ENCODE results near the gene MIPOL1.
A peak's percentile ranks its signal among the peaks of the same experiment; 100 is the strongest.

MIPOL1 gene

GRCh38 chr14:37589715-37590427 lies 392.1 kb downstream of the MIPOL1 start:
- DNase-seq: no peak

DNA sequence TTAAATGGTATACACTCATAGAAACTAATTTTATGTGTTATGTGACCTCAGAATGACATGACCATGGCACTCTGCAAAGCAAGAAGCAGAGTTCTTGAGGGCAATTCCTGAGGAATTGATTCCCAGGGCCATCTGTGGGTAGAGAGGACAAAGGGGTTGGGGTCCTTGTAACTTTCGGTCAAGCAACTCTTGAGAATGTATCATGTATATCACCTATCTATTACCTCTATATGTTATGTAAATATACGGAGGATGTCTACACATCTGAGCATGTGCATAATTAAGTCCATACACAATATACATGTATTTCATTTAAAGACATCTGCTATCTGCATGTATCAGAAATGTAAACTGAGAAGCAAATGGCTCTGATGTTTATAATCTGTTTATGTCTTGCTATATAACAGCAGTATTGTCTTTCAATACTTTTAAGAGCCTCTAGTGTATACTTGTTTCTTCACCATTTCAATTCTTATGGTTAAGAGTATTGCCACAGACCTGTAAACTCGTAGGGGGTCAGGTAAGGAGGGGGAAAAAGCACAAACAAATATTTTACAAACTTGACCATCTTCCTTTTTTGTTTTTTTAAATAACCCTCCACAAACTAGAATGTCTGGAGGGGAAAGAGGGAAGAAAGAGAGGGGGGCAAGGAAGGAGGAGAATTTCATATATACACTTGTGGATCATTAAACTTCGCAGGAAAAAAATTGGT lies 392.8 kb downstream of the MIPOL1 start:
- DNase-seq: no peak

DNA sequence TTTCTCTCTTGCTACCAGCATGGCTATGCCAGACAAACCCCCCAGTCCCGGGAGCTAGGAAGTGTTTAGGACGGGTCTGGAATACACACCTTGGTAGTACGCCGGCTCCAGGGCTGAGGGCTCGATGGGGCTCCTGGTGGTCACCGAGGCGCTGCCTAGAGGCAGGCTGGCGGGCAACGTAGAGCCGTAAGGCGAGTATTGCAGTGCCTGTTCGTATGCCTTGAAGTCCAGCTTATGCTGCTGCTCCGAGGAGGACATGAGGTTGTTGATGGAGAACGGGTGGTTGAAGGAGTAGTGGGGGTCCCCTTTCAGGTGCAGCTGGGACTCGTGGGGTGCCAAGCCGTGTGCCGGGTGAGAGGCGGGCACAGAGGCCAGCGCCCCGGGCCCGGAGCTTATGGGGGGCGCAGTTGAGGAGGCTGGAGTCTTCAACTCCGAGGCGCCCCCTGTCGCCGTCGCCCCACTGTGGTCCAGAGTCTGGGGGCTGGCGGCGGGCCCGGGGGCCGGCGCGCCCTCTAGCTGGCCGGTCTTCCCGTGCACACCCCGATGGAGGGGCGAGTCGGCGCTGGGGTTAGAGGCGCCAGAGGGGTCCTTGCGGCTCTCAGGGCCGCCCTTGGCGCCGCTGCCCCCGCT lies 393.7 kb downstream of the MIPOL1 start:
- peak; percentile 70 for DNase-seq

- peak; percentile 67 for DNase-seq
Measured at GRCh38 chr14:37591941-37592481, 394.3 kb downstream of the MIPOL1 start.

- DNase-seq: peak; percentile 60
Measured at GRCh38 chr14:37592482-37593408, 395.0 kb downstream of the MIPOL1 start.

DNA sequence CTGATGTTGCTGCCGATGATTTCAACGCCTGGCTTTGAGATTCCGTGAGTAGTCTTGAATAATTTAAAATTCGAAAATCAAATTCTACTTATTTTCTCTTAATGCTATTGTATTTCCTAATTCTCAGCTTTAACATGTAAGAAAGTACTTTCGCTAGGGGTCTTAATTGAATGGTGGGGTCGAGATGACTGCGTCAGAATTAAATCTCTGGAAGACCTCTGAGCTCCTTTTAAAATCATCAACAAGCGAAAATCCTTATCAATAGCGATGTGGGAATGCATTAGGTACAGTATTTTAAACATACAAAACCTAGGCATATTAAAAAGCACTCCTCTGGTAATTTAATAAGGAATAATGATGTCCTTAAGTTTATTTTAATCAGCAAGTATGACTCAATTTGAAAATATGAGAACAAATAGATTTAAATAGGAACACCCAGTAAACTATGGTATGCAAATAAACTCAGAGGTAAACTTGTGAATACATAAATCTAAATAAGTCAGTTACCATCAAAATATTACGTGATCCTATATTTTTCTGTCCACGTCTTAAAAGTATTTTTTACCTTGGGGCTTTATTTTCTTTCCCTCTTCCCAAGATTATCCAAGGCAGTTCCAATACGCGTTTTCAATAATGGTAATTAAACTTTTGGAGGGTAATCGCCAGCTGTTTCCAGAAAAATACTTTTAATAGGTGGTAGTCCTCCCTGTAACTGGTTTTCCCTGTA lies 395.9 kb downstream of the MIPOL1 start:
- no peak for DNase-seq

DNA sequence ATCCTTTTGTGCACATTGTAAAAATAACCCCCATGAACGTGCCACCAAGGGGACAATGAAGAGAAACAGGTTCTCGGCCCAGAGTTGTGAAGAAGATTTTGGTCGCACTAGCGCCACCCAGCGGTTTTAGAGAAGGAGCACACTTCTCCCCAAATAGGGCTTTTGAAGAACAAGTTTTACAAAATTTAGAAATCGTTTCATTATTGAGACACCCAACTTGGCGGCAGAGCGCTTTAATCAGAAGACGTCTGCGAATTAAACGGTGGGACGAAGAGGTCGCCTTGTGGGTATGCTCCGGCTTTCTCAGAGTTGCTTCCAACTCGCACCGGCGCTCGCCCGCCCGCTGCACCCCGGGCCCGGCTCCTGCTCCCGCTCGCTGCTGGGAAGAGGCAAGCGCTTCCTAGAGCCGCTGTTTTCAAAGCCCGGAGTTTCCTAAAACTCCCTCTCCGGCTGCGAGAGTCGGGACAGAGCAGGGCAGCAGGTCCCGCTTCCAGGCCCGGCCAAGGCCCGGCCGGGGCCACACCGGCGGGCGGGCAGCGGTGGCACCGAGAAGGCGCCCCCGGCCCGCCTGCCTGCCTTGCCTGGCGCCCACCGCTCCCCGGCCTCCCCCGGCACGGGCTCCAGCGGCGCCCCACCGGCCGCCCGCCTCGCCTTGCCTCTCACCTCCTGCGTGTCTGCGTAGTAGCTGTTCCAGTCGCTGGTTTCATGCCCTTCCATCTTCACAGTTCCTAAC lies 396.7 kb downstream of the MIPOL1 start:
- DNase-seq: peak; percentile 87

GRCh38 chr14:37594971-37595808 lies 397.5 kb downstream of the MIPOL1 start, which contains the start of the genes FOXA1 and TTC6:
FOXA1 (minus strand) TSS chr14:37595249; CDS start chr14:37594972, 277 bp downstream.
TTC6 (plus strand) TSS chr14:37595629; CDS start chr14:37622065, 26,436 bp downstream.
- no peak for DNase-seq

- DNase-seq: peak; percentile 74
Measured at GRCh38 chr14:37595809-37596621, 398.3 kb downstream of the MIPOL1 start.

DNA sequence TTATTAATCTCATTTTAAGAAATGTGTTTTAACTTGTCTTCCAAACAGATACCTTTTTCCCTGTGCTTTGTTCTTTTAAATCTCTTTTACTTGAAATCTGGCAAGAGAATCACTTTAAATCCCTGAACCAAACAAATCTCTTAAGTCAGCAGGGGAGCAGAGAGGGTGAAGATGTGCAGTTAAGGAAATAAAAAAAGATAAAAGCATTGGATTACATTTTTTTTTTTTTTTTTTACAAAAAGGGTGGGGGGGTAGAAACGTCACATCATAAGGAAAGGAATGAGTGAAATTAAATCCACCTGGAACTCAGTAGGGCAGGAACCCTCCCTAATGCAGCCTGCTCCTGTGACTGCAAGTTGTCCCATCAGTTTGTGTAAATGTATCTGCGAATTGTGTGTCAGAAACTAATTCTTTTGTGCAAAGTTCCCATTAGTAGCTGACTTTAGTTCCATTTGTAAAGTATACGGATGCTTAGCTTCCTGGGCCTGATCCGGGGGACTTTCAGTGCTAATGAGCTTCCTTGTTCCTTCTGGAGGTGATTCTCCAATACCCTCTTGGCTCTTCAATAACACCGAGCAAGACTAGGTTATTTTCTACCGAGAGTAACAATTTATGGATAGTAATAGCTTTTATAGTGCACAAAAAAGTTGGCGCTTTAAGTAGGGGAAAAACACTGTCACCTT lies 399.2 kb downstream of the MIPOL1 start:
- DNase-seq: no peak

GRCh38 chr14:37597538-37597913 lies 399.8 kb downstream of the MIPOL1 start:
- DNase-seq: no peak

DNA sequence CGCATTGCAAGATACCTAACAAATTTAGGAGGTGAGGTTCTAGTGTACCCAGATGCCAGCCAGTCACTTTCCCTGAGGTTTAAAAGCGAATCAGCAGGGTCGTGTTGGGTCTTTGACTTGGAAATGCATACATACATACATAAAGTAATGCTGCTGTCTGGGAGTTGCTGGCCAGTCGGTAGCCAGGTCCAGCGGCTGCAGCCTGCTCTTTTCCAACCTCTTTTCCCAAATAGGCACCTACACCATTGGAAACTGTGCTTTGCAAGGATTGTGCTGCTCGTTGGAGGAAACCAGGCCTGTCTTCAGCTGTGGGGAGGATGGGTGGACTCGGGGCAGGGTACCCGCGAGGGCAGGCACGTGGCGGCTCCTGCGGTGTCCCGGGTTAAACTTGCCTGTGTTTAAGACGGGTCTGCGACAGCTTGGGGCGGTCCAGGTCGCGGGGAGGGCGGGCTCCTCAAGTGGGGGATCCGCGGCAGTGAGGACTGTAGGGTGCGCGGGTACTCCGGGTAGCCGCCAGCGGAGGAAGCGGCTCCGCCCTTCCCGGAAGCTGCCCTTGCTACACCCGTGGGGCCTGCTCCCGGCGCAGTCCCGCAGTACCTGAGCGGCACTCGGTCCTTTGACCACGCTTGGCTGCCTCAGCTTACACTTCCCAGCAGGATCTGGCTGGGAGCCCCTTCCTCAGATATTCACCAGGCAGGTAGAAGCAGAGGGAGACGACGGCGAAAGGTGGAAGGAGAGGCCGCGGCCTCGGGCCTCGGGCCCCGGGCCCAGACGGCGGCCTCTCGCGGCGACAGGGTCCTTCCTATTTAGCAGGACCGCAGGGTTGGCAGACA lies 400.4 kb downstream of the MIPOL1 start:
- DNase-seq: peak; percentile 67

- DNase-seq: peak; percentile 66
Measured at GRCh38 chr14:37598747-37599506, 401.2 kb downstream of the MIPOL1 start.

DNA sequence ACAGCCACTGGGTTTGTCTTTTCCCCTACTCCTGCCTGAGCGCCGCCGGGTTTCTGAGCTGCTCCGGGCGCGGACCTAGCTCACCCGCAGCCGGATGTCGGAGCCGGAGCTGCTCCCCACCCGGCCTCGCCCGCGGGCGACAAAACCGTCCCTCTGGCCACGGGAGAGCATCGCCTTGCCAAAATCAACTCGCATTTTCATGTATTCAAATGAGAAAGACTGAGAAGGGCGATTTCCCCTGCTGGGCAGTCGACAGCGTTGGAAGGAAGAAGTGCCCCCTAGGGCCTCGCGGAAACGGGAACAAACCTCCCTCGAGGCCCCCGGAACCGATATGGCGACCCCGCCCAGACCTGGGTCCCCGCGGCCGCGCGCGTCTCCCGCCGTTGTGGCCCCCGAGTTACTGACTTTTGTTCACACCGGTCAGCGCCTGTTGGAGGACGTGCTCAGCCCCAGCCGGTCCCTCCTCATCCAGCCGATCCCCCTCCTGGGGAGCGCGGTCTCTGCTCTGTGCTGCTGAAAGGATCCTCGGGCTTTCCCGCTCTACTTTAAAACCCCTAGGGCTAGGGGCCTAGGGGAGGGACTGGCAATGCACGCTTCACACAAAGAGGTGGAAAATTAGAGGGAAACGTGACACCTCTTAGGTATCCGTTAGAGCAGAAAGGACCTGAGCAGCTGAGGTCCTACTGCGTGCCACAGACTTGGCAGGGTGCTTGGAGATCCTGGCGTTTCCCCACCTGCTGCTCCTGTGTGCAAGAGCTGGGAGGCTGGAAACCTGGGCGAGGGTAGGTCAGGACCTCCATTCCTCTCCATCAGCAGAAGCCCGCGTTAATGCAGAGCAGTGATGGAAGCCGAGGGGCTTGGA lies 402.0 kb downstream of the MIPOL1 start:
- DNase-seq: peak; percentile 74

DNA sequence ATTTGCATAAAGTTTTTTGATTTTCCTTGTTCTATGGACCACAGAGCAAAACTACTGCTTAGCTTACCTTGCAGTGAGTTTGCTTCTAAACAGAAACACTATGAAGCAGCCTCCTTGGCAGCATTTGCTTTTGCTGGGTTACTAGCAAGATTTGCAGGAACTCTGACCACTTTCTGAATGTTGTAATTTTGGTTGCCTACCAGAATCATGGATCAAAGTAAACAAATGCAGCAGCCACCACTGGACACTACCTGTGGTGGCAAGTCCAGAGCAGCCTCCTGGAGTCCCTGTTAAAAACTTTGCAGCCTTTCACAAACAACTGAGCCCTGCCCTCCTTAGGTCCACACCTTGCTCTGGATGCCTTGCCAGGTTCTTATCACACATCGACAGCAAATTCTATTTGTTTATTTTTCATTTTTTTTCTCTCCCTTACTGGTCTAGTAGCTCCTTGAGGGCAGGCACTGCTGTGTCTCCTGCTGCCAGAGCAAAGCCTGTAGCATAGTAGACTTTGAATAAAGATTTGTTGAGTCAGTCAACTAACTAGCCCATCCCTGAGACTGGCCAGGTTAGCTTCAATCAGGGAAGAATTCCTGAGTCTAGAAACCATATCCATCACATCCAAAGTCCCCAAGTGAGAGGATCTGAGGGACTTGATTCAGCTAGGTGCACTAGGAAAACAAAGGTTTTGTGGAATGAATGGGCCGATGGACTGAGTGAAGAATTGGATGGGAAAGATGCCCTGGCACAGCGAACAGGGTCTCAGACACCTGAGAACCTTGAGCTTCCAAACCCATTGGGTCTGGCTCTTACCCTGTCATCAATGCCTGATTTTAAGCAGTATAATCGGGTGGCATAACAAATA lies 403.4 kb downstream of the MIPOL1 start:
- no peak for DNase-seq

All from retina (tissue), 1 donor.